DND-41 (cell line): ENCODE measurements around the gene EIPR1.

Source experiments
- EZH2 ChIP-seq: IDR thresholded peaks from 3 replicates; pipeline ENCODE4 v1.6.1; 2012; ENCODE audit warnings: borderline replicate concordance, low read depth, mild to moderate bottlenecking, moderate library complexity, low read length, inconsistent platforms; ENCODE audit not compliant: severe bottlenecking
- TF ChIP-seq, protein P1 (sequence below): IDR thresholded peaks from 2 replicates; pipeline ENCODE4 v1.5.1; 2012; ENCODE audit warnings: borderline replicate concordance, low read length, moderate library complexity, mild to moderate bottlenecking; ENCODE audit not compliant: poor library complexity, severe bottlenecking; ENCODE audit errors: extremely low read depth

DNA sequence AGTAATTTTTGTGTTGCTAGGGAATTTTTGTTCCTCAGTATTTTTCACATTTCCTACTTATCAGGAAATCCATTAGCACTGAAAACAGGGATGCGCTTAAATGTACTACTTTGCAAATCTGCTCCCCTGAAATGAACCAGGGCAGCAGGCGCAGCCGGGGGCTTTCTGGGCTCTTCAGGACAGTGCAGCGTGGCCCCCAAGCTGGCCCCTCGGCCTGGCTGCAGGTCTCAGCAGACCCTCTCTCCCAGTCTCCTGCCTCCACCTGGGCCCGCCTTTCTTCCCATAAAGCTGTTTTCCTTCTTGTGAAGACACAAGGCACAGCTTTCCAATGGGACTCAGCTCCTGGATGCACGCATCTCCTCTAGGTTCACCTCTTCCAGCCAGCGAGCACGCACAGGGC lies 35.3 kb downstream of the EIPR1 start:
- TF ChIP-seq, protein P1, sequence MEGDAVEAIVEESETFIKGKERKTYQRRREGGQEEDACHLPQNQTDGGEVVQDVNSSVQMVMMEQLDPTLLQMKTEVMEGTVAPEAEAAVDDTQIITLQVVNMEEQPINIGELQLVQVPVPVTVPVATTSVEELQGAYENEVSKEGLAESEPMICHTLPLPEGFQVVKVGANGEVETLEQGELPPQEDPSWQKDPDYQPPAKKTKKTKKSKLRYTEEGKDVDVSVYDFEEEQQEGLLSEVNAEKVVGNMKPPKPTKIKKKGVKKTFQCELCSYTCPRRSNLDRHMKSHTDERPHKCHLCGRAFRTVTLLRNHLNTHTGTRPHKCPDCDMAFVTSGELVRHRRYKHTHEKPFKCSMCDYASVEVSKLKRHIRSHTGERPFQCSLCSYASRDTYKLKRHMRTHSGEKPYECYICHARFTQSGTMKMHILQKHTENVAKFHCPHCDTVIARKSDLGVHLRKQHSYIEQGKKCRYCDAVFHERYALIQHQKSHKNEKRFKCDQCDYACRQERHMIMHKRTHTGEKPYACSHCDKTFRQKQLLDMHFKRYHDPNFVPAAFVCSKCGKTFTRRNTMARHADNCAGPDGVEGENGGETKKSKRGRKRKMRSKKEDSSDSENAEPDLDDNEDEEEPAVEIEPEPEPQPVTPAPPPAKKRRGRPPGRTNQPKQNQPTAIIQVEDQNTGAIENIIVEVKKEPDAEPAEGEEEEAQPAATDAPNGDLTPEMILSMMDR = no peak
- TF ChIP-seq EZH2 = no peak
